ENCODE data around the gene BAHCC1. TPM values are rescaled to one million over a fixed set of nuclear protein-coding genes. Genes with fewer than 3 reads are reported as not detected.
A peak's percentile ranks its signal among the peaks of the same experiment; 100 is the strongest.

Gene BAHCC1
- total and polyA plus RNA-seq, 10 of the 15 experiments (the other 5 are each of a cell fraction or from before 2014, with no cell fraction given), result 0.03 to 0.14 (median 0.11) TPM; not detected in 6

DNA sequence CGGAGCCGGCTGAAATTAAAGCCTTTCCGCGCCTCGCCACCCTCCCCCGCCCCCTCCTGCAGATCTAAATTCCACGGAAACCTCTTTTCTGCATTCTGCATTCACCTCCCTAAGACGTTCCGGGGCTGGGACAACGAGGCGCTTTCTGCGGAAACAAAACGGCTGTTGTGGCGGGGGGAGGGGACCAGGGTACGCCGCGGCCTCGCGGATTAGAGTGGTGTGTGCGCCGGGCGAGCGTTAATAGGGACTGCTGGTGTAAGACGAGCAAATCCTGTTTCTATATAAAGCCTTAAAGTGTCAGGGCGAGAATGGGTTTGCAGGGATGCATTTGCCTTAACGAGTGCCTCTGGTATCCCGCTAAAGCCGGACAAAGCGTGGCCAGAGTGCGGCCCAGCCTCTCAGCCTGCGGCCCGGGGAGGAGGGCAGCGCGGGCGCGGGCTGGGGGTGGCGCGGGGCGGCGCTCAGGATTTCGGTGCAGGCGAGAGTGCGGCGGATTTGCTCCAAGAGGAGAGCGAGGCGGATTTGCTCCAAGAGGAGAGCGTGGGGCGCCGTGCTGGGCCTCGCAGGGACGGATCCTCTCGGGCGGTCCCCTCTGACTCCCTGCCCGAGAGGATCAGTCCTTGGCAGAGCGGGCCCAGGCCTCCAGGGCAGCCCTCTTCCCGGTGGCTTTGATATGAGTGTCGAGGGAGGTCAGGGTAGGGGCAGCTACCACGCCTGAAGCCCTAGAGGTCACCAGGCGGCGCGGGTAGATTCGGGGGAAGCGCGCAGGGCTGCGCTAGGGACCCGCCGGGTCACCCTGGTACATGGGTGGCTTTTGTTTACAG is 5.1 kb downstream of the BAHCC1 start:
- no peaks in the 10 kb centered on the region for H3K79me2 ChIP-seq (ENCODE audit: control insufficient read depth, insufficient read depth, low read length)
- H3K9me3 ChIP-seq (replicated peaks; ENCODE audit: control insufficient read depth, insufficient read depth, low read length), result no peaks in the 10 kb centered on the region; the same call in 2 of the 3 replicates
- ChIA-PET CTCF (interaction anchor here (2.1 kb wide), 1 partner anchor 40 kb away, joined by 5 read pairs; no protein-coding TSS in a partner anchor), POLR2A (no interaction called here), RAD21 (ENCODE audit: unreplicated experiment) (no interaction called here), SMC1A (ENCODE audit: uncharacterized antibody, unreplicated experiment) (interaction anchor here (0.5 kb wide), 1 partner anchor 77 kb away, joined by 3 read pairs; no protein-coding TSS in a partner anchor)
- H3K9ac ChIP-seq (ENCODE audit: control insufficient read depth, insufficient read depth, low read length), result no peak overlapping the region
- FAIRE-seq, result no peak
- peak overlapping the region; percentile 54; the same call in 1 of the 2 replicates for H3K4me2 ChIP-seq (ENCODE audit: control insufficient read depth, insufficient read depth)
- H4K20me1 ChIP-seq (ENCODE audit: control insufficient read depth, insufficient read depth), result no peaks in the 10 kb centered on the region
- ATAC-seq, result no peak
- 32% methylated on average over 58 of the region's 67 CpGs for WGBS (ENCODE audit: insufficient coverage, insufficient replicate concordance, low lambda C conversion rate, missing lambda C conversion rate)
- DNase-seq (ENCODE audit: low read depth, low spot score), result no peak
- TF ChIP-seq DPF2 (IDR thresholded peaks at IDR 0.05), result no peak
- TF ChIP-seq, protein P1, sequence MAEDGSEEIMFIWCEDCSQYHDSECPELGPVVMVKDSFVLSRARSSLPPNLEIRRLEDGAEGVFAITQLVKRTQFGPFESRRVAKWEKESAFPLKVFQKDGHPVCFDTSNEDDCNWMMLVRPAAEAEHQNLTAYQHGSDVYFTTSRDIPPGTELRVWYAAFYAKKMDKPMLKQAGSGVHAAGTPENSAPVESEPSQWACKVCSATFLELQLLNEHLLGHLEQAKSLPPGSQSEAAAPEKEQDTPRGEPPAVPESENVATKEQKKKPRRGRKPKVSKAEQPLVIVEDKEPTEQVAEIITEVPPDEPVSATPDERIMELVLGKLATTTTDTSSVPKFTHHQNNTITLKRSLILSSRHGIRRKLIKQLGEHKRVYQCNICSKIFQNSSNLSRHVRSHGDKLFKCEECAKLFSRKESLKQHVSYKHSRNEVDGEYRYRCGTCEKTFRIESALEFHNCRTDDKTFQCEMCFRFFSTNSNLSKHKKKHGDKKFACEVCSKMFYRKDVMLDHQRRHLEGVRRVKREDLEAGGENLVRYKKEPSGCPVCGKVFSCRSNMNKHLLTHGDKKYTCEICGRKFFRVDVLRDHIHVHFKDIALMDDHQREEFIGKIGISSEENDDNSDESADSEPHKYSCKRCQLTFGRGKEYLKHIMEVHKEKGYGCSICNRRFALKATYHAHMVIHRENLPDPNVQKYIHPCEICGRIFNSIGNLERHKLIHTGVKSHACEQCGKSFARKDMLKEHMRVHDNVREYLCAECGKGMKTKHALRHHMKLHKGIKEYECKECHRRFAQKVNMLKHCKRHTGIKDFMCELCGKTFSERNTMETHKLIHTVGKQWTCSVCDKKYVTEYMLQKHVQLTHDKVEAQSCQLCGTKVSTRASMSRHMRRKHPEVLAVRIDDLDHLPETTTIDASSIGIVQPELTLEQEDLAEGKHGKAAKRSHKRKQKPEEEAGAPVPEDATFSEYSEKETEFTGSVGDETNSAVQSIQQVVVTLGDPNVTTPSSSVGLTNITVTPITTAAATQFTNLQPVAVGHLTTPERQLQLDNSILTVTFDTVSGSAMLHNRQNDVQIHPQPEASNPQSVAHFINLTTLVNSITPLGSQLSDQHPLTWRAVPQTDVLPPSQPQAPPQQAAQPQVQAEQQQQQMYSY (CRISPR knock-in tag; IDR thresholded peaks at IDR 0.05), result no peak
- TF ChIP-seq RBBP5 (conservative IDR thresholded peaks at IDR 0.05), result no peak
- TF ChIP-seq SPI1 (IDR thresholded peaks at IDR 0.05; ENCODE audit: borderline replicate concordance, insufficient read depth, low read depth, low read length), result no peak
- TF ChIP-seq SUZ12 (IDR thresholded peaks at IDR 0.05; ENCODE audit: unreplicated experiment), result peak; percentile 17
- no peak for TF ChIP-seq CHD4 (IDR thresholded peaks at IDR 0.05)
- H3K27me3 ChIP-seq (replicated peaks in 1 of 2; ENCODE audit: control insufficient read depth in 2 of 2, insufficient read depth in 2 of 2, low read length in 1 of 2), result peaks cover 17 to 47% of the 10 kb centered on the region in 2 experiments
- no peaks in the 10 kb centered on the region for H3K36me3 ChIP-seq (ENCODE audit: control insufficient read depth in 2 of 2, insufficient read depth in 2 of 2, low read length in 1 of 2)
- no TSS peak for BruUV-seq (replicated peaks)
- intact Hi-C loops (cut with micrococcal nuclease; ENCODE audit: unreplicated experiment) (no loop called here), in situ Hi-C loops (cut with MboI) (no loop called here)
- H3K4me3 ChIP-seq, result peak overlapping the region; percentile 32; the same call in 1 of the 2 replicates
- H2AFZ ChIP-seq (ENCODE audit: control insufficient read depth, low read depth, low read length), result no peak overlapping the region
- H3K27ac ChIP-seq (ENCODE audit: control insufficient read depth, insufficient read depth), result no peak overlapping the region
- no peaks in the 10 kb centered on the region; the same call in 1 of the 2 replicates for H3K4me1 ChIP-seq (ENCODE audit: control insufficient read depth, insufficient read depth, low read length)
